Measurements from ENCODE around the gene PCSK6.

DNA sequence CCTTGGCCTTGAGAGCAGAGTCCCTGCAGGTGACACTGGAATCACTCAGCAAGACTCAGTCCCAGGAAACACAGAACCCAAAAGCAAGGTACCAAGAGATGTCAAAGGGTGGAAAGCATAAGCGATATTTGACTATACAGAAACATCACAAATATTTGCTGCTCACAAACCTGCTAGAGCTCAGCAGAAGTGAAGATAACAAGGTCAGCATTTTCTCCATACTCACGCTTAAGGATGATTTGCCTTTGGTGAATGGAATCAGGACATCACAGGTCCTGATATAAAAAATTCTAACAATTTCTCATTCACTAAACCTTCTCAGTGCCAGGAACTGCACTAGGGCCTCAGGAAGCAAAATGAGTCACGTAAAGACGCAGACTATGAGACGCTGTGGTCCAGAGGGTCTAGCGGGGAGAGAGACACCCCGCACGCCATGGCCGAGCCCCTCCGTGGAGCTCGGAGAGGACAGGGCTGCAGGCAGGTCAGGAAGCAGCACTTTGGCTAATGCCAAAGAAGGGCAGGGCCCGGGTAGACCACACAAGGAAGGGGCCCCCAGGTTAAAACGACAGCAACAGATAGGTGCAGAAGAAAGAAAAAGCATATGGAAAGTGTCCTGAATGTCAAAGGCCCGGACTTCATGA, 10.7 kb downstream of the PCSK6 start:
- no peak for TF ChIP-seq CREB1 (CRISPR knock-in tag; IDR thresholded peaks at IDR 0.05)
- TF ChIP-seq CREM (CRISPR knock-in tag; IDR thresholded peaks at IDR 0.05), result no peak
- no peak for TF ChIP-seq USF2 (CRISPR knock-in tag; IDR thresholded peaks at IDR 0.05)
- TF ChIP-seq, protein P1, sequence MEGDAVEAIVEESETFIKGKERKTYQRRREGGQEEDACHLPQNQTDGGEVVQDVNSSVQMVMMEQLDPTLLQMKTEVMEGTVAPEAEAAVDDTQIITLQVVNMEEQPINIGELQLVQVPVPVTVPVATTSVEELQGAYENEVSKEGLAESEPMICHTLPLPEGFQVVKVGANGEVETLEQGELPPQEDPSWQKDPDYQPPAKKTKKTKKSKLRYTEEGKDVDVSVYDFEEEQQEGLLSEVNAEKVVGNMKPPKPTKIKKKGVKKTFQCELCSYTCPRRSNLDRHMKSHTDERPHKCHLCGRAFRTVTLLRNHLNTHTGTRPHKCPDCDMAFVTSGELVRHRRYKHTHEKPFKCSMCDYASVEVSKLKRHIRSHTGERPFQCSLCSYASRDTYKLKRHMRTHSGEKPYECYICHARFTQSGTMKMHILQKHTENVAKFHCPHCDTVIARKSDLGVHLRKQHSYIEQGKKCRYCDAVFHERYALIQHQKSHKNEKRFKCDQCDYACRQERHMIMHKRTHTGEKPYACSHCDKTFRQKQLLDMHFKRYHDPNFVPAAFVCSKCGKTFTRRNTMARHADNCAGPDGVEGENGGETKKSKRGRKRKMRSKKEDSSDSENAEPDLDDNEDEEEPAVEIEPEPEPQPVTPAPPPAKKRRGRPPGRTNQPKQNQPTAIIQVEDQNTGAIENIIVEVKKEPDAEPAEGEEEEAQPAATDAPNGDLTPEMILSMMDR (IDR thresholded peaks at IDR 0.05), result no peak
- no peak for TF ChIP-seq TEAD4 (CRISPR knock-in tag; IDR thresholded peaks at IDR 0.05)
- no peak for TF ChIP-seq CBFB (CRISPR knock-in tag; IDR thresholded peaks at IDR 0.05; ENCODE audit: low read depth)
- TF ChIP-seq NFYB (CRISPR knock-in tag; conservative IDR thresholded peaks at IDR 0.05; ENCODE audit: low read depth), result no peak
- TF ChIP-seq, protein P2, sequence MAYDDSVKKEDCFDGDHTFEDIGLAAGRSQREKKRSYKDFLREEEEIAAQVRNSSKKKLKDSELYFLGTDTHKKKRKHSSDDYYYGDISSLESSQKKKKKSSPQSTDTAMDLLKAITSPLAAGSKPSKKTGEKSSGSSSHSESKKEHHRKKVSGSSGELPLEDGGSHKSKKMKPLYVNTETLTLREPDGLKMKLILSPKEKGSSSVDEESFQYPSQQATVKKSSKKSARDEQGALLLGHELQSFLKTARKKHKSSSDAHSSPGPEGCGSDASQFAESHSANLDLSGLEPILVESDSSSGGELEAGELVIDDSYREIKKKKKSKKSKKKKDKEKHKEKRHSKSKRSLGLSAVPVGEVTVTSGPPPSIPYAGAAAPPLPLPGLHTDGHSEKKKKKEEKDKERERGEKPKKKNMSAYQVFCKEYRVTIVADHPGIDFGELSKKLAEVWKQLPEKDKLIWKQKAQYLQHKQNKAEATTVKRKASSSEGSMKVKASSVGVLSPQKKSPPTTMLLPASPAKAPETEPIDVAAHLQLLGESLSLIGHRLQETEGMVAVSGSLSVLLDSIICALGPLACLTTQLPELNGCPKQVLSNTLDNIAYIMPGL (CRISPR knock-in tag; IDR thresholded peaks at IDR 0.05), result no peak
- TF ChIP-seq SMAD4 (CRISPR knock-in tag; IDR thresholded peaks at IDR 0.05), result no peak
- no peak for TF ChIP-seq EMX1 (CRISPR knock-in tag; IDR thresholded peaks at IDR 0.05)
- no peak for TF ChIP-seq ETV6 (CRISPR knock-in tag; IDR thresholded peaks at IDR 0.05)
- TF ChIP-seq MYBL2 (CRISPR knock-in tag; IDR thresholded peaks at IDR 0.05), result no peak
